GM12873 (cell line): ENCODE measurements around the gene RGS18.

Experiments
- TF ChIP-seq, protein P1 (sequence below): IDR thresholded peaks from 2 replicates; pipeline ENCODE4 v1.5.1; 2012; ENCODE audit warnings: low read depth, mild to moderate bottlenecking, moderate library complexity, low read length, control low read depth; ENCODE audit not compliant: insufficient read depth; ENCODE audit errors: missing control alignments

RGS18 gene

DNA sequence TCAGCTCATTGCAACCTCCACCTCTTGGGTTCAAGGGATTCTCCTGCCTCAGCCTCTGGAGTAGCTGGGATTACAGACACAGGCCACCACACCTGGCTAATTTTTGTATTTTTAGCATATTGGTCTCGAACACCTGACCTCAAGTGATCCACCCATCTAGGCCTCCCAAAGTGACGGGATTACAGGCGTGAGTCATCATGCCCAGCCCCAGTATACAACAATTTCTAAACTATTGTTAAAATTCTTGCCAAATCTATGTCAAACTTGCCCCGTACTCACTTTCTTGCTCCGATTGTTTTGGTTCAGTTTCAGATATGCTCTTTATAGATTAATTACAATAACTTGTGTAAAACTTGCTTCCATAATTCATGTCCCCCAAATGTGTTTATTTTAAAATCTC is 4.1 kb downstream of the RGS18 start:
- TF ChIP-seq, protein P1, sequence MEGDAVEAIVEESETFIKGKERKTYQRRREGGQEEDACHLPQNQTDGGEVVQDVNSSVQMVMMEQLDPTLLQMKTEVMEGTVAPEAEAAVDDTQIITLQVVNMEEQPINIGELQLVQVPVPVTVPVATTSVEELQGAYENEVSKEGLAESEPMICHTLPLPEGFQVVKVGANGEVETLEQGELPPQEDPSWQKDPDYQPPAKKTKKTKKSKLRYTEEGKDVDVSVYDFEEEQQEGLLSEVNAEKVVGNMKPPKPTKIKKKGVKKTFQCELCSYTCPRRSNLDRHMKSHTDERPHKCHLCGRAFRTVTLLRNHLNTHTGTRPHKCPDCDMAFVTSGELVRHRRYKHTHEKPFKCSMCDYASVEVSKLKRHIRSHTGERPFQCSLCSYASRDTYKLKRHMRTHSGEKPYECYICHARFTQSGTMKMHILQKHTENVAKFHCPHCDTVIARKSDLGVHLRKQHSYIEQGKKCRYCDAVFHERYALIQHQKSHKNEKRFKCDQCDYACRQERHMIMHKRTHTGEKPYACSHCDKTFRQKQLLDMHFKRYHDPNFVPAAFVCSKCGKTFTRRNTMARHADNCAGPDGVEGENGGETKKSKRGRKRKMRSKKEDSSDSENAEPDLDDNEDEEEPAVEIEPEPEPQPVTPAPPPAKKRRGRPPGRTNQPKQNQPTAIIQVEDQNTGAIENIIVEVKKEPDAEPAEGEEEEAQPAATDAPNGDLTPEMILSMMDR: no peak

DNA sequence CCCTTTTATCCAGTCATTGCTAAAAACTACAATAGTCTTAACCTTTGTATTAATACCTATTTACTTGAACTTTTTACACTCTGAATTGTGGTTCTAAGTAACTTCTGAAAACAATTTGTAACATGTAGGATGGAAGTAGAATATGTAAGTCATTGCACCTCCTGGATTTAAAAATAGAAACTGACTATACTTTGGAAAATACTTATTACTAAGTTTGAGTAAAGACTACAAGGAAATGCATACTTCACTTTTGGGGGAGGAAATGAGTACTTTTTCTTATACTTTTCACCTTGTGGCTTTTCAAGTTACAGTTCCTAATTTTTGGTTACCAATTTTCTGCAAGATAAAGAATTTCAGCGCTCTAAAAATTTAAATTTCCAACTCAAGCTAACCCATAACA is 8.7 kb downstream of the RGS18 start:
- TF ChIP-seq, protein P1: no peak

DNA sequence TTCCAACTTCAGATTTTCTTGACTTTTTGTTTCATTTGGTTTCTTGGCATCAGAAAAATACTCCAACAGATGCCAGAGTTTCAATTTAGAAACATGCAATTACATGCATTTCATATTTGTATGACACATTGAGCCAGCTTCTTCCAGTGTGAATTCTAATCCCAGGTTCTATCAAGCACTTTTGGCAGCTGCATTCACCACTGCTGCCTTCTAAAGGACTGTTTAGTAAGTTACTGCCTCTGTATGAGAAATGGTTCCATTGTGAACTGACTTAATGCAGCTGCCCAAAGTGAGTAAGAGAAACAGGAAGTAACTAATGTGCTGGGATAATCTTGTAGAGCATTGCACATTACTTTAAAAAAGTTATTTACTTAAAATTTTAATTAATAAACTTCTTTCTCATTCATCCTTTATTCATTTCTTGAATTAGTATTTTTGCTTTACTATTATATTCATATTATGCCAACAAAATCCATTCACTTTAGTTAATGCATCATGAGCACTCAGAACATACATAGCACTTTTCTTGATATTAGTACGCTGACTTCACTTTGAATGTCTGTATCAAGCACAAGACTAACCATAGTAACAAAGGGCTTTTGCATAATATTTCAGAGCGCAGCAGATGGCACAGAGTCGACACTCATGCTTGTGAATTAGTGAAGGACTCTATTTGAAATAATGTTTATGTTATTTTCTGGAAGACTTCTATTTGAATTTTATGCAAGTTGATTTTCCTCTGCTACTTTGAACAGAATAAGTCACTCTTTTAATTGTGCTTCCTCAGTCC is 9.8 kb downstream of the RGS18 start:
- TF ChIP-seq, protein P1: no peak

DNA sequence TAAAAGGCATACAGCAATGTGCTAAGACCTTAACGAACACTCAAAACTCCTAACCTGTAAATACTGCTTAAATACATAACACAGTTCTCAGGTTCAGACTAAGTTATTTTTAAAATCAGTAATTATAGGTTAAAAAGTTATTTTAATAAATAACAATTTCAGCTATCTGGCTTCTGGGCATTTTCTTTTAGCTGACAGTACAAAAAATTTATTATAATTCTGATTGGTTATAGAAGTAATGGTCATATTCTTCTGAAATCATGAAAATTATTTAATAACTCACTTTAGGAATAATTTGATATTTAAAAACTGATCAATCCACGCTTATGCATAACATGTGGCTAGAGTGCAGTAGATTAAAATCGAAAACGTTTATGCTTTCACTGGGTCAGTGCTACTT is 10.7 kb downstream of the RGS18 start:
- TF ChIP-seq, protein P1: no peak

DNA sequence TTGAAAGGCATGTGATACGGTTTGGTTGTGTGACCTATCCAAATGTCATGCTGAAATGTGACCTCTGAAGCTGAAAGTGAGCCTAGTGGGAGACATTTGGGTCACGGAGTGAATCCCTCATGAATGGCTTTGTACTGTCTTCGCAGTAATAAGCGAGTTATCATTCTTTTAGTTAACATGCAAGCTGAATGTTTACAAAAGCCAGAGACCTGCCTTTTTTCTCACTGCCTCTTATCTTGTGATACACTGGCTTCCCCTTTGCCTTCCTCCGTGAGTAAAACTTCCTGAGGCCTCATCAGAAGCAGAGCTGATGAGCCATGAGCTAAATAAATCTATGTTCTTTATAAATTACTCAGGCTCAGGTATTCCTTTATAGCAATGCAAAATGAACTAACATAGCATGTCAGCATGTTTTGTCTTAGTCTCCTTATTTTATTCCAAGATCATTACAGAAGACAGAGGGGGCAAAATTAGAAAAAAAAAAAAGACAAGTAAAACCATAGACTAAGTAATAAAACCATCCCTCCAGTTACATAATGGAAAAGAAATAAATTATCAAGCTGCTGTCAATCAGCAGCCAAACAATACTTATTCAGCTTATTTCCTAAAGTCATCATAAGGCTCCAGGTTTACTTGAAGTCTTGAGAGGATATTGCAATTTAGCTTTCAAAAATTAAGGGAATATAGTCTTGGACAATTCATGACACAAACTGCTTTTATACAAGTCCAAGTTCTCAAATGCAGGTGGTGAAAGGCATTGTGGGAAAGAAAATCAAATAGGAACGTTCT is 12.1 kb downstream of the RGS18 start:
- TF ChIP-seq, protein P1: no peak

DNA sequence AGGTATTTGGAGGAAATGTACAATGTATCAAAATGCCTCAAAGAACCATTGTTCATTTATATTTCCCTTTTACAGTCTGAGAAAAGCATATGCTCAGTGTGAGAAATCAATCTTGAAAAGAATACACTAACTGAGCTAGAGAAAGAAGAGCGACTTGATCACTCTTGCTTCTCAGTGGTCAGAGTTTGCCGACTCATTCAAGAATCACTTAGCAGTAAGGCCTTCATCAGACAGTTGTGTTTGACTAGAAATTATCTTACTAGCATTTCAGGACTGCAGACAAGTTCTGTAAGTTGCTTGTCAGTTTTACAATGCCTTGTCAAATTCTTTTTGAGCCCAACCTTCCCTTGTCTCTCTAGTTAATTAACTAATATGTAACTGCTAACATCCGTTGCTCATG is 12.9 kb downstream of the RGS18 start:
- TF ChIP-seq, protein P1: no peak

DNA sequence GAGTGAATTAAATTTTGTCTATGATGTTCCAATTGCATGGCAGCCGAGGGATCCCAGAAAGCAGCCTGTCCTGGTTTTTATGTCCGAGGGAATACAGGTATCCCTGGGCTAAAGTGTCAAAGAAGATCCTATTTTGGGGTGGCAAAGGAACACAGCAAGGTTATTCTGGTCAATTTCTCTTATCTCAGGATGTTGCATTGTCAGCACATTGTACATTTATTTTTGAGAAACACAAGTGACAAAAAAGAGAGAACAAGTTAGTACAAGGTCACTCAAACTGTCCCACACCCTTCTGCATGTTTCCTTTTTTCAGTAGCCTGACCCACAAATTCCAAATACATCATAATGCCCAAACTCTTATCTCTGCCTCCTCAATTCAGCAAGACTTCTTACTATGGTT is 17.7 kb downstream of the RGS18 start:
- TF ChIP-seq, protein P1: no peak
